NCI-H510A (cell line): ENCODE measurements around the gene PNLIPRP3.

Experiments
- DNase-seq: peaks from one replicate; lab custom pipeline; 2025; lab: John Stamatoyannopoulos, UW

Gene PNLIPRP3

DNA sequence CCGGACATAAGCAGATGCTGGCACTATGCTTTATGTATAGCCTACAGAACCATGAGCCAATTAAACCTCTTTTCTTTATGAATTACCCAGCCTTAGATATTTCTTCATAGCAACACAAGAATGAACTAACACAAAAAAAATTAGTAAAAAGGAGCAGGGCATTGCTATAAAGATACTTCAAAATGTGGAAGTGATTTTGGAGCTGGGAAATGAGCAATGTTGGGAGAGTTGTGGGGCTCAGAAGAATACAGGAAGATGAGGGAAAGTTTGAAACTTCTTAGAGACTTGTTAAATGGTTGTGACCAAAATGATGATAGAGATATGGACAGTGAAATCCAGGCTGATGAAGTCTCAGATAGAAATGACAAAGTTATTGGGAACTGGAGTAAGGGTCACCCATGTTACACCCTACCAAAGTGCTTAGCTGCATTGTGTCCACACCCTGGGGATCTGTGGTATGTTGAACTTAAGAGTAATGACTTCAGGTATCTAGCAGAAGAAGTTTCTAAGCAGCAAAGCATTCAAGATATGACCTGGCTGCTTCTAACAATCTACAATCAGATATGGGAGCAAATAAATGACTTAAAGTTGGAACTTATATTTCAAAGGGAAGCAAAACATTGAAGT, 24.2 kb downstream of the PNLIPRP3 start:
- no peak for DNase-seq

DNA sequence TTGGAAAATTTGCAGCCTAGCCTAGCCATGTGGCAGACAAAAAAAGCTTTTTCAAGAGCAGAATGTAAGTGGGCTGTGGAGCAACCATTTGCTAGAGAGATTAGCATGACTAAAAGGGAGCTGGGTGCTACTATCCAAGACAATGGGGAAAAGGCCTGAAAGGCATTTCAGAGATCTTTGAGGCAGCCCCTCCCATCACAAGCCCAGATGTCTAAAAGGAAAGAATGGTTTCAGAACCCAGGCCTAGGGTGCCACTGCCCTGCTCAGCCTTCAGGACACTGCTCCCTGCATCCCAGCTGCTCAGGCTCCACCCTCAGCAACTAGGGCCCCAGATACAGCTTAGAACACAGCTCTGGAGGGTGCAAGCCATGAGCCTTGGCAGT, 24.7 kb downstream of the PNLIPRP3 start:
- no peak for DNase-seq

- no peak for DNase-seq
Measured at GRCh38 chr10:116457488-116457887, 29.8 kb downstream of the PNLIPRP3 start.

DNA sequence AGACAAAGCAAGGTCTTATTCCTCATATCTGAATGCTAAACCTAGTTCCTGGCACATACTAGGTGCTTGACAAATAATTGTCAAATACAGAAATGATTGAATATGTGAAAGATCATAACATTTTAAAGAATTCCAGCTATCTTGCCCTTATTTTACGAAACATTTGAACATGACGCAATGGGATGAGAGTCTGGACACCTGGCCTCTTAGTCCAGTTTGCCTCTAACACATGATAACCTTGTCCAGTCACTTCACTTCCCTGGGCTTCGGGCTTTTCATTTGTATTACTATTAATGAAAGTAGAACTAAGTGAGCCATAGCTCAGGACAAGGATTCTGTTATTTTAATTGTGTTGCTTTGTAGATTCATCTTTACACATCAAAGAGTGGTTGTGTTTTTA, 32.6 kb downstream of the PNLIPRP3 start:
- no peak for DNase-seq

- no peak for DNase-seq
Measured at GRCh38 chr10:116461680-116462079, 34.0 kb downstream of the PNLIPRP3 start.

GRCh38 chr10:116464257-116464656, 36.6 kb downstream of the PNLIPRP3 start:
- DNase-seq, result no peak

- no peak for DNase-seq
Measured at GRCh38 chr10:116465546-116465945, 37.9 kb downstream of the PNLIPRP3 start.

DNA sequence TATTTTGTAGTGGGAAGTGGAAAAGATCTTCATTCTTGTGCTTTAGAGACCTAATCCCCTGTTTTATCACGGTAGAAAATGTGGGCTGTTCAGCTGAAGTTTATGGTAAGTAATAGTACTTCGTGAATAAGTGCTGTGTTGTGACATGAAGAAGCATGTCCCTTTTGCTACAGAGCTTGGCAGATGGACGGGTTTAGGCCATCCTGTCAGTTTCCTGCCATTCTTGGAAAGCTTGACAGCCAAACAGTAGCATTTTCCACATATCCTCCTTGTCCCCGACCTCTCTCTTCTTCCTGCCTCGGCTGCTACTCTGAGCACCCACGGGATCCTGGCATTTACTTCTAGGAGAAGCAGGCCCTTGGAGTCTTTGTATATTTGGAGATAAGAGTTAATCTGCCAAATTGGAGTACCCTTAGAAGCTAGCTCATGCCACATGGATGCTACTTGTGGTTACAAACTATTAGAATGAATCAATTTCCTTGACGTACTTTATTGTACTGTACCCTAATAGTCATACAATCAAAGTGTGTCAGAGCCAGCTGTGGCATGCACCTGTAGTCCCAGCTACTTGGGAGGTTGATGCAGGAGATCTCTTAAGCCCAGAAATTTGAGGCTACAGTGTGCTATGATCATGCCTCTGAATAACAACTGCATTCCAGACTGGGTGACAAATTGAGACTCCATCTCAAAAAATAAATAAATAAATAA, 39.2 kb downstream of the PNLIPRP3 start:
- no peak for DNase-seq

DNA sequence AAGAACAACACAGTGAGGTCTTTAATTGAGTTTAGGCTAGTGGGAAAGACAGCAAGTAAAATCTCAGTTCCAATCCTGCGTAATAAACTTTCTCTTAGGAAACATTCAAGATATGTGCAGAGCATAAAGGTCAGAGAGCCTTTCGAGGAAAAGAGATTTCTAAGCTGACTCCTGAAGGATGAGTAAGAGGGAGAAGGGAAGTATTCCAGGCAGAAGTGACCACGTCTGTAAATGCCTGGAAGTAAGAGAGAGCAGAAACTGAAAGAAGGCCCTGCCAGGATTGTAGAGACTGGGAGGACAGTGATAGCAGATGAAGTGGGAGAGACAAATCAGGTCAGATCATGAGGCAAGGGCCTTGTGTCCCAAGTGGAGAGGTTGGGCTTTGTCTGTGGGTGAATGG, 41.8 kb downstream of the PNLIPRP3 start:
- no peak for DNase-seq

GRCh38 chr10:116470071-116470470, 42.4 kb downstream of the PNLIPRP3 start:
- DNase-seq, result no peak

- DNase-seq, result no peak
Measured at GRCh38 chr10:116470768-116471415, 43.2 kb downstream of the PNLIPRP3 start.

DNA sequence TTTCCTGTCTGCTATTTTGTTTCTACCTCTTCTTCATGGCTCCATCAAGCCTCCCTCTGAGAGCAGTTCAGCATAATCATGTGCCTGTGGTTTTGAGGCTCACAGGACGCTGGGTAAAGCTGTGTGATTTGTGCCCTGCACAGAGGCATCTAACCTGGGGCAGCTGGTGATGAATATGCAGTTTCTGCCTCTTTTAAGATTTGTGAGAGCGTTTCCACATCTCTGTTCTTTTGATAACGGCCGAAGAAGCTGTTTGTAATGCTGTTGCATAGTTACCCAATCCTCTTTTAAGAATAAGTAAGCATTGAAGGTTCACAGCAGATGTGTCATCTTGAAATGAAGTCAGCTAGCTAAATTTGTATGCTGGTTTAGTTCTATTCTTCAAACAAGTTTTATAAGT, 45.2 kb downstream of the PNLIPRP3 start:
- DNase-seq, result no peak

GRCh38 chr10:116475866-116476265, 48.2 kb downstream of the PNLIPRP3 start:
- DNase-seq, result no peak

- DNase-seq, result no peak
Measured at GRCh38 chr10:116476461-116476860, 48.8 kb downstream of the PNLIPRP3 start.

DNA sequence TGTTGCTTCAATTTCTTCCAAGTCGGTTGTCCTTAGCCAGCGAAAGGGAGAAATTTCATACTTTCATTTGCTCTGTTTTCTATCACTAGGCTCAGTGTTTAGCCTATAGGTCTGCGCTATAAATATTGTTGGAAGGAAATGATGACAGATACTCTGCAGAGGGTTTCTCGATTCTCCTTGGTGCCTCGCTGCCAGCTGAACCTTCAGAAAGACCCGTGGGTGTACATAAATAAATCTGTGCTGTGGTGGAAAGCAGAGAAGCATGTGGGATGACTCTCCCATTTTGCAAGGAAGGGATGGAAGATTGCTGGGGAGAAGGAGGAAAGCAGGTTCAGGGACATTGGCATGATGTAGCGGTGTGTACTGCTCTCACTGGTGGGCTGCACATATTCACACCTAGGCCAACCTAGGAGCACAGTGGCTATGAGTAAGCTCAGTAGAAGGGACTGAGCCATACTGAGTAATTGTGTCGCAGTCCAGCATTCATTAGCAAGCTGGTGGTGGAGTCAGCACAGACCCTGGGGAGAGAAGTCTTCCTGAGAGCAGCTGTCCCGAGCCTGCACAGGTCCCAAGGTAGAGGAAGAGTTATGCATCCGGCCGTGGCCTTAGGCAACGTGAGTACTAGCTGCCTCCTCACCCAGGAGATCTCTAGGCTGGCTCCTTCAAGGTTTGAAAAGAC, 50.5 kb downstream of the PNLIPRP3 start:
- DNase-seq, result no peak

DNA sequence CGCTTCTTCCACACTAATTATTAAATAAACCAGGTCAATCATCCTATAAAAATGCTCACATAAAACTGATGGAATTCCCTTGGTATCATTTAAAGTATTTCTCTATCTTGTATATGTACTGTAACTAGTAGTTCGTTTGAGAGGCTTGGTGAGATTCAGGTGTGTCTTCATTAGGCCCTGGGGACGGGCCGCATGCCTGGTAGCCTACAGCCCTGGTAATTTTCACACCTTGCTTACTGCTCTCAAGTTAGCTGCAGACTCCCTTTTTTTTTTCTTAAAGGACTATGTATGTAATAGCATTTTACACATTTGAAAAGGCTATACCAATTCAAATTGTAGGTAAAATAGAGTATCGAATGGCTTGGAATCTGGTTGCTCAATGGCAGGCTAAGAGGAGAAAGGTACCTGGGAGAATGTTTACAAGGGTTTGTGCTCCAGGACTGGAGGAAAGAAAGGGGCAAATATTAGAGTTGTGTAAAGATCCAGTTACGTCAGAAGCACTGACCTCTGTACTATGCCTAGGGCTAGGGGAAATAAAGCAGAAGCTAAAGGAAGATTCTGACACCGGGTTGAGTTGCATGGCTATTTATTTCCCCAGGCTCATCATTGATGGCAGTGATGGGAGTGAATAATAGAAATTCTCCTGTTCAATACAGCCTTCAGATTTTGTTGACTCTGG, 59.3 kb downstream of the PNLIPRP3 start:
- DNase-seq, result no peak

DNA sequence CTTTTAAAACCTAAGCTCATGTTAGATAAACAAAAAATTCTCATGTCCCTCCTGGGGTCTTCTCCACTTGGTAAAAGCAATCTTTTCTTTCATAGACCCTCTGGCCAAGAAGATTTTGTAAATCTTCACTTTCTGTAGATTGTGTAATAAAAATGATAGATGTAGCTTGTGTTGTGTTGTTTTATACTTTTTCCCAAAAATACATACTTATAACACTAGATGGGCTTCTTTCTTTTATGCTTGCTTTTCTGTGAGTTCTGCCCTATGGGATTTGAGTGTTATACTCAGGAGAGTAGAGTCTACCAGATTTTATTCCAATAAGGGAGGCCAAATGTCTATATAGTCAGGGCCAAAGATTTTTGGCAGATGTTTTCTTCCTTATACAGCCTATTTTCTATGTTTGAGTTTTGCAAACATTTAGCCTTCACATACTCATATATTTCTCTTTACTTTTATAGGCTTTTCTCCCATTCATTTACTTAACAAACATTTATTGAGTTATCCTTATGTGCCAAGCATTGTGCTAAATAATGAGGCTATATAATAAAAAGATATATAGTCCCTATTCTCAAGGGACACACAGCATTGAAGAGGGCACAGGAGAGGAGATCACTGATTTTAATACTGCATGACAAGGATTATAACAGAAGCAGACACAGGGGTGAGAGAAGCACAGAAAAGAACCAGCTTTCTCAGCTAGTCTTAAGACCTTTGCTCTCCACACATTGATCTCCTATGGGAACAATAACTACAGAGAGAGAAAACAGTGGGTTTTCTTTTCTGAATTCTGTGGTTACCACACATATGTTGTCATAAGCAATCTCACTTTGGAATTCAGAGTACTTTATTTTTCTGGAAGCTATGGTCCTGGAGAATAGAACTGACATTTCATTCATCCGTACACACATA, 60.1 kb downstream of the PNLIPRP3 start:
- DNase-seq, result no peak

DNA sequence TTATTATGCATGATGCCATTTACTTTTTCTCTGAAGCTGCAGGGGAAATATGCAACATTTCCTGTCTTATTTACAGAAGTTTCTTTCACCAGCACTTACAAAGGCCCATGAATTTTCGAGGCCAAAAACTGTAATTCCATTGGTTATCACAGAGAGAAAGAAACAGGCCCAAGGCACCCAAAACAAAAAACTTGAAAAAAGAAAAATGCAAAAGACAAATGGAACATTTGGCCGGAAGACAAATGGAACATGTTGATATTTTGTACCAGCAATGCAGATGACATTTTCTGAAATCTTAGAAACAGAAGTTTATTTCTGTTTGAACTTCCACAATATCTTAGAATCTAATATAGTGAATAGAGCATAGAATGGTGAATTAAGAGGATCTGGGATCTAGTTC, 61.8 kb downstream of the PNLIPRP3 start:
- DNase-seq, result no peak

DNA sequence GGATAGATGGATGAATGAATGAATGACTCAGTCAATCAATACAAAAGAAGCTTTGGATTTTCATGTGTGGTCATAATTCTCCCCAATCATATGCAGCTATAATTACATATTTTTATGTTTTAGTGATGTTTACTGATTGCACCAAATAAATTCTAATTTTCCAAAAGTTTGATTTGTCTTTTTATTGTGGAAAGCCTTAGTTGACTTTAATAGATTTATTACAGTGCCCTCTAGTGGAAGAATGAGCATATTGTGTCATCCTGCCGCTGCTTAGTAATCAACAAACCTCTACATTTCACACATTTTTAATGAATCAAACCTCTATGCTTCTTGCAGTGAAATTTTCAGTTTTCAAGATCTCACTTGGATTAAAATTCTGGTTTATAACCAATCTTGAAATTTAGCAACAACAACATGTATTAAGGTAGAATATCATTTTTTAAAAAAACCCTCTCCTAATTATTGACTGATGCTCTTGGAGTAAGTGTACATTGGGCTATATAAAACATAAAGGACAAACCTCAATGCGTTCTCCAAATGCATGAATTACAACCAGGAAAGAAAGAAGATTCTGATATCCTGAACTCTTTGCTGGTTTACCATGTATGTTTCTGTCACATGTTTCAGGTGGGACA, 62.5 kb downstream of the PNLIPRP3 start:
- no peak for DNase-seq

GRCh38 chr10:116504786-116505185, 77.1 kb downstream of the PNLIPRP3 start:
- no peak for DNase-seq

- no peak for DNase-seq
Measured at GRCh38 chr10:116510565-116510964, 82.9 kb downstream of the PNLIPRP3 start.
